ENCODE data around the gene CDC25B. TPM values are rescaled to one million over a fixed set of nuclear protein-coding genes. Genes with fewer than 3 reads are reported as not detected.
"Not testable (repeated sequence)": the region's sequence is repeated elsewhere in the genome, so short reads cannot be mapped to it uniquely, and the experiment has no call there.

CDC25B gene
- total RNA-seq, 1 donor from 2014 or later: 26.5 TPM

GRCh38 chr20:3836132-3836531, 40.0 kb downstream of the CDC25B start:
- Histone ChIP-seq H3K4me1 (no peaks in the 10 kb centered on the region), H3K27me3 (no peaks in the 10 kb centered on the region), H3K27ac (no peak overlapping the region), H3K4me3 (no peak overlapping the region), H3K9me3 (no peaks in the 10 kb centered on the region), H3K36me3 (no peaks in the 10 kb centered on the region)
- no peak for TF ChIP-seq CTCF (IDR thresholded peaks at IDR 0.05)
- TF ChIP-seq POLR2AphosphoS5 (IDR thresholded peaks at IDR 0.05; ENCODE audit: insufficient read depth in 1 of 2, low read depth in 1 of 2): no peak
- TF ChIP-seq POLR2A (IDR thresholded peaks at IDR 0.05): no peak
- intact Hi-C loops (cut with DNase I): no loop called here
- no peak for DNase-seq (ENCODE audit: extremely low spot score in 2 of 2)

- H3K27me3 ChIP-seq: no peaks in the 10 kb centered on the region
- no peak for TF ChIP-seq POLR2AphosphoS5 (IDR thresholded peaks at IDR 0.05; ENCODE audit: insufficient read depth in 1 of 2, low read depth in 1 of 2)
- TF ChIP-seq POLR2A (IDR thresholded peaks at IDR 0.05): no peak
- no peak for TF ChIP-seq CTCF (IDR thresholded peaks at IDR 0.05)
- H3K36me3 ChIP-seq: no peaks in the 10 kb centered on the region
- H3K4me3 ChIP-seq: no peak overlapping the region
- H3K9me3 ChIP-seq: no peaks in the 10 kb centered on the region
- no peak for DNase-seq (ENCODE audit: extremely low spot score in 2 of 2)
- no peak overlapping the region for H3K27ac ChIP-seq
- H3K4me1 ChIP-seq: no peaks in the 10 kb centered on the region
- intact Hi-C loops (cut with DNase I): no loop called here
Measured at GRCh38 chr20:3839328-3839727, 43.2 kb downstream of the CDC25B start.

DNA sequence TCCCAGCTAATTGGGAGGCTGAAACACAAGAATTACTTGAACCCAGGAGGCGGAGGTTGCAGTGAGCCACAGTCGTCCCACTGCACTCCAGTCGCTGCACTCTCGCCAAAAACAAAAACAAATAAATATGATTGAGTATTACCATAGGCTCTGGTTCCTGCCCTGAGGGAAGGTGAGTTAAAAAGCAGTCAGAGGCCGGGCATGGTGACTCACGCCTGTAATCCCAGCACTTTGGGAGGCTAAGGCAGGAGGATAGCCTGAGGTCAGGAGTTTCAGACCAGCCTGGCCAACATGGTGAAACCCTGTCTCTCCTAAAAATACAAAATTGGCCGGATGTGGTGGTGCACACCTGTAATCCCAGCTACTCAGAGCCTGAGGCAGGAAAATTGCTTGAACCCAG, 44.1 kb downstream of the CDC25B start:
- H3K9me3 ChIP-seq; DNase-seq (ENCODE audit: extremely low spot score in 2 of 2); H3K4me3 ChIP-seq; H3K4me1 ChIP-seq; H3K36me3 ChIP-seq; H3K27me3 ChIP-seq; H3K27ac ChIP-seq; intact Hi-C loops (cut with DNase I): not testable (repeated sequence)

DNA sequence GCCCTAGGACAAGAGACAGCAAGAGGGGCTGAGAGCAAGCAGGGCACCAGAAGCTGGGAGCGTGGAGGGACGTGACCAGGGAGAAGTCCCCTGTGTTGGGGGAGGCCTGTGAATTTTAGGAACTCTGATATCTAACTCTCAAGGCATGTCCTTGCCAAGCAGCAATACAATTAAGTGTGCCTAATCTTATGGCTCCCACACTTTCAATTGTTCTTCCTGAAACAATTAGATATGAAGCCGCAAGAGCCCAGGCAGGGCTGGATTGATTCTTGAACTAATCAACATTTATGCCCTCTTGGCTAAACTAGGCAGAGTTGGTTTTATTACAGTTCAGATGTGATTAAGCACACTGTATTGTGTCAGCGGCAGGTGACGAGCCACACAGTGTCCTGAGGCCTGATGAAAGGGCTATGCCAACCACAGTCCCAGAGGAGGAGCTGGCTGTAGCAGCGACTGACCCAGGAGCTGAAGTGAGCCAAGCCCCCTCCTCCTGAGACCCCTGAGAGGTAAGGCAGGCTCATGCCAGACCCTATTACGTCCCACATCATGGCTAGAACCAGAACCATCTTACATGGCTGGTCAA, 46.3 kb downstream of the CDC25B start:
- Histone ChIP-seq H3K4me1 (peaks cover 12% of the 10 kb centered on the region), H3K36me3 (no peaks in the 10 kb centered on the region), H3K4me3 (no peak overlapping the region), H3K9me3 (no peaks in the 10 kb centered on the region), H3K27ac (no peak overlapping the region), H3K27me3 (no peaks in the 10 kb centered on the region)
- intact Hi-C loops (cut with DNase I): no loop called here
- no peak for TF ChIP-seq POLR2AphosphoS5 (IDR thresholded peaks at IDR 0.05; ENCODE audit: insufficient read depth in 1 of 2, low read depth in 1 of 2)
- TF ChIP-seq POLR2A (IDR thresholded peaks at IDR 0.05): no peak
- TF ChIP-seq CTCF (IDR thresholded peaks at IDR 0.05): no peak
- no peak for DNase-seq (ENCODE audit: extremely low spot score in 2 of 2)

DNA sequence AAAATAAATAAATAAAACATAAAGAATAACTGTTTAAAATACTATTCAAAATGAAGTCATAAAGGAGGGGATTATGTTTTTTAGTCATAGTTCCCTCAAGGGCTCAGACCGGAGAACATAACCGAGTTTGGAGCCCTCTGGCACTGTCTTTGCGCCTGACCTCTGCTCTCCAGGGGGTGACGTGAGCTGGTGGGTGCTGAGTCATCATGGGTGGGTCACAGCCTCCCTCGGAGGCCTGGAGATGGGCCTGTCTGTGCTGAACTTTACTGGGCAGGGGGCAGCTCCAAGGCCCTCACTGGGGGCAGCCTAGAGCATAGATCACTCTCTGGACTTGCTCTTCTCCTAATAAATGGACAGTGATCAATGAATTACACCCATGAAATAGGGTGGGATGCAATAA, 47.4 kb downstream of the CDC25B start:
- no peaks in the 10 kb centered on the region for H3K36me3 ChIP-seq
- no peak for DNase-seq (ENCODE audit: extremely low spot score in 2 of 2)
- TF ChIP-seq POLR2A (IDR thresholded peaks at IDR 0.05) (no peak), POLR2AphosphoS5 (IDR thresholded peaks at IDR 0.05; ENCODE audit: insufficient read depth in 1 of 2, low read depth in 1 of 2) (no peak), CTCF (IDR thresholded peaks at IDR 0.05) (no peak)
- H3K4me1 ChIP-seq: peaks cover 21% of the 10 kb centered on the region
- no peak overlapping the region for H3K4me3 ChIP-seq
- intact Hi-C loops (cut with DNase I): no loop called here
- H3K27ac ChIP-seq: no peak overlapping the region
- no peaks in the 10 kb centered on the region for H3K9me3 ChIP-seq
- H3K27me3 ChIP-seq: no peaks in the 10 kb centered on the region

- intact Hi-C loops (cut with DNase I); H3K9me3 ChIP-seq; H3K27ac ChIP-seq; H3K4me3 ChIP-seq; H3K27me3 ChIP-seq; DNase-seq (ENCODE audit: extremely low spot score in 2 of 2); H3K36me3 ChIP-seq: not testable (repeated sequence)
- H3K4me1 ChIP-seq: peaks cover 28% of the 10 kb centered on the region
Measured at GRCh38 chr20:3843990-3844619, 48.0 kb downstream of the CDC25B start.

All from vagina (tissue), 2 donors.